ES-I3 (cell line): Measurements from ENCODE around the gene LIMD2.
A peak's percentile ranks its signal among the peaks of the same experiment; 100 is the strongest.
"Not testable (repeated sequence)": the region's sequence is repeated elsewhere in the genome, so short reads cannot be mapped to it uniquely, and the experiment has no call there.

ENCODE experiments used
- H3K36me3 ChIP-seq: 2 replicates; pipeline ENCODE4 v1.6.1; 2013; ENCODE audit warnings: mild to moderate bottlenecking, low read length, control low read depth, moderate library complexity; ENCODE audit not compliant: insufficient read depth
- H3K4me1 ChIP-seq: 2 replicates; pipeline ENCODE4 v1.6.1; 2013; ENCODE audit warnings: mild to moderate bottlenecking, control low read depth, low read length; ENCODE audit not compliant: insufficient read depth
- H3K9ac ChIP-seq: 2 replicates; pipeline ENCODE4 v1.6.1; 2013; ENCODE audit warnings: low read depth, mild to moderate bottlenecking, low read length, moderate library complexity
- H3K9me3 ChIP-seq: 2 replicates; pipeline ENCODE4 v1.6.1; 2013; ENCODE audit warnings: mild to moderate bottlenecking, low read length, moderate library complexity; ENCODE audit not compliant: control insufficient read depth, insufficient read depth

LIMD2 gene

DNA sequence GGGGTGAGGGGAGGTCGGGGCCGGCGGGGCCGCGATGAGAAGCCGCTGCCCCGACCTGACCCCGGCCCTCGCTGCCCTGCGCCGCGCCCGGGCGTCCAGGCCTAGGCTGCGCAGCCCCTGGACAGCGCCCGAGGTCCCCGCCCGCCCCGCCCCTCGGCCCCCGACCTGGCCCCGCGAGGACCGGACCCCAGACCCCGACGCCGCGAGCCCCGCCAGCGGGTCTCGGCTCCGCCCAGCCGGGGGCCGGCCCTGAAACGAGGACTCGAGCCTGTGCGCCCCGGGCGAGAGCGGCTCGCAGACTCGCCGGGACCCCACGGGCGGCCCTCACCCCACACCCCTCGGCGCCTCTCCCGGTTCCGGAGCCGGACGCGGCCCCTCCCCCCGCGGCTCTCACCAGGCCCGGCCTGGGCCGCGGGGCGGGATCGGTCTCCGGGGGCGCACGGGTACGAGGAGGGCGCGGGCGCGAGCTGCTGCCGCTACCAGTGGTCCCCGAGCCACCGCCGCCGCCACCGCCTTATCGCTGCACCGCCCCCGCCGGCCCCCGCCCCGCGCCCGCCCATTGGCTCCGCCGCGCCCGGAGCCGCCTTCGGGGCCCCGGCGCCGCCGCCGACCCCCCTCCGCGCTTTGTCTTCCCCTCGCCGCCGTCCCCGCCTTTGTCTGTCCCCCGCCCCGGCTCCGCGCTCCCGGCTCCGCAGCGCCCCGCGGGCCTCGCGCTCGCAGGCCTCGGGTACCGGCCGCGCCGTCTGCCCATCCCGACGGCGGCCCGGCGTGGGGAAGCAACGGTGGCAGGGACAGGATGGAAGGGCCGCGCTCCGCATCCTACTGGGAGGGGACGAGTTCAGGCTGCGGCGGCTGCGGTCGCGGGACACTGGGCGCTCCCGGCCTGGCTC lies at the start of gene LIMD2:
LIMD2 (minus strand) TSS at position 488 of the 890 bp plus-strand sequence. CDS start 827 bp downstream, outside the sequence.
- H3K36me3 ChIP-seq: peaks cover 3% of the 10 kb centered on the region; the same call in 1 of the 2 replicates
- H3K9ac ChIP-seq: peak within 1 kb of the TSS; percentile 66
- no peaks in the 10 kb centered on the region for H3K9me3 ChIP-seq
- H3K4me1 ChIP-seq: peaks cover 21% of the 10 kb centered on the region; the same call in 1 of the 2 replicates

DNA sequence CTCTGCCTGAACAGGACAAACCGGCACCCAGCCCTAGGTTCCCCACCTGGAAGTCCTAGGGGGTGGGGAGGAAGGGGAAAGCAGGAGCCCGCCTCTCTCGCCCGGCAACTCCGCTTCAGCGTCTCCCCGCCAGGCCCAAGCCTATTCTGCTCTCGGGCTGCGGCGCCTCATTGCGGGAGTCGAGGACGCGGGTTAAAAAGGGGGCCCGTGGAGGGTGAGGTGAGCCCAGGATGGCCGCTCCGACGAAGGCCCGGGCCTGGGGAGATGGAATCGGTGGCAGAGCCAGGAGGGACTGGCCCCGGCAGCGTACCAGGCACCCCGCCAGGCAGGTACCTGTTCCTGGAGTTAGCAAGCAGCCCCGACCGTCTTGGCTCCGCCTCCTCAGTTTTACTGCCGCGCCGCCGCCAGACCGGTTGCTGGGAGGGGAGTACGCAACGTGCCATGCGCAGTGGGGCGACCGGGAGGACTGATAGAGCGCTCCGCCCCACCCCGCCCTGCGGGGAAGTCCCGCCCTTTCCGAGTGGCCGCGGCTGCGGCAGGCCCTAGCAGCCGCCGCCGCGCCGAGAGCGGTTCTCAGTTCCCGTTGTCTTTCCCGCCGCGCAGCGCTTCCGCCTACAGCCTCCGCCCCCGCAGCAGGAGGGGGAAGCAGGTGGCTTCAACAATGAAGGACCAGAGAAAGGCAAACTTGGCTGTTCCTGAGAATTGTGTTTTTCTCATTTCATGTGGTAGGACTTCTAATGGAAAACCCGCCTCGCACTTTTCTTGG lies 41.7 kb upstream of the LIMD2 start, which contains the start of gene STRADA:
STRADA (minus strand) TSS at position 392 of the 766 bp plus-strand sequence. CDS start 13,430 bp downstream, outside the sequence.
- peak within 1 kb of the TSS; percentile 98 for H3K9ac ChIP-seq
- H3K36me3 ChIP-seq: peaks cover 10% of the 10 kb centered on the region
- peaks cover 5% of the 10 kb centered on the region; the same call in 1 of the 2 replicates for H3K4me1 ChIP-seq
- no peaks in the 10 kb centered on the region for H3K9me3 ChIP-seq

DNA sequence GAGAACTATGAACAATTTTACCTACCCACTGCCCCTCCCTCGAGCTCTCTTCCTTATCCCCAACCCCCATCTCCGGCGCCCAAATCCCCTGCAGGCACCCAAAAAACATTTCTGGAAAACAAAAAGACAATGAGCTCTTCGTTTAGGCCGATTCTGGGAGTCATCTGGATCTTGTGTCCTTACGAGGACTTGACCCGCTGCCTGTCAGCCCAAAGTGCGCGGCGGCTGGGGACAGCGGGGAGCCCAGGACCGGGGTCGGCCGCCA lies 41.1 kb upstream of the LIMD2 start:
- H3K9me3 ChIP-seq: no peaks in the 10 kb centered on the region
- peaks cover 5% of the 10 kb centered on the region; the same call in 1 of the 2 replicates for H3K4me1 ChIP-seq
- H3K9ac ChIP-seq: peak overlapping the region; percentile 98

DNA sequence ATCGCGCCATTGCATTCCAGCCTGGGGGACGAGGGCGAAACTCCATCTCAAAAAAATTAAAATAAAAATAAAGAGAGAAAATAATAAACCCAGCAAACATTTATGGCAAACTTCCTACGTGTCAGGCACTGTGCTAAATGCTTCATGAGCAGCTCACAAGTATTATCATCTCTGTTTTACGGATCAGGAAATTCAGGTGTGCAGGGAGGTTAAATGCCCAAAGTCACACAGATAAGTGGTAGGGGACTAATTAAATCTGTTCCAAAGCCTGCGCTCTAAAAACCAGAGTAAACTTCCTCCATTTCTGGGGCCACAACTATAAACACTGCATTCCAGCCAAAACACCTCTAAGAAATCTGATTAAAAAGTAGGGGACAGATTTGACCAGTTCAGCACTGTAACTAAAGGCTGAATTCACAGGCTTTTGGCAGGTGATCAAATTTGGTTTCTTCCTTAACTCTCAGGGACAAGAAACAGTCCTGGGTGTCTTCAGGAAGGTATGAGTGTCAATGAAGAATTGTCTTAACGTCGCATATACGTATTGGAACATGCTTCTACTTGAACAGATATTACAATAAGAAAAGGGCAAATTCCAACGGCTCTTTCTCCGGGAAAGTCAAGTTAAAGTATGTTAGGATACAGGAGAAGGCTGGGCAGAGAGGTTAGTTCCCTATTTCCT lies 40.7 kb upstream of the LIMD2 start:
- peaks cover 5% of the 10 kb centered on the region; the same call in 1 of the 2 replicates for H3K4me1 ChIP-seq
- H3K9ac ChIP-seq: peak overlapping the region; percentile 98
- peaks cover 6% of the 10 kb centered on the region for H3K36me3 ChIP-seq
- H3K9me3 ChIP-seq: no peaks in the 10 kb centered on the region

More for the DNA sequence above, 41.1 kb upstream of the LIMD2 start:
- peaks cover 10% of the 10 kb centered on the region for H3K36me3 ChIP-seq

DNA sequence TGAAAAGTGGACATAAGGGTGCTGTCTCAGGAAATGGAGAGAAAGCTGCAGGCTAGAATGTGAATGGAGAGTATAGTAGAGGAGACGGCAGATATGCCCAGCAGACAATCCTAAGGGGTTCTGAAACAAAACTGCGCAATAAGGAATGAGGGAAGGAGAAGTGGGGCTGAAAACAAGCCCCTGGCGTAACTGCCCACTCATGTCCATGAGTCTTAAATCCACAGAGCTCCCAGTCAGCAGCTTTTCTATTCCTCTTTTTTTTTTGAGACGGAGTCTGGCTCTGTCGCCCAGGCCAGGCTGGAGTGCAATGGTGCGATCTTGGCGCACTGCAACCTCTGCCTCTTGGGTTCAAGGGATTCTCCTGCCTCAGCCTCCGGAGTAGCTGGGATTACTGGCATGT lies 35.8 kb upstream of the LIMD2 start:
- H3K36me3 ChIP-seq: peaks cover 3% of the 10 kb centered on the region; the same call in 1 of the 2 replicates
- no peak overlapping the region for H3K9ac ChIP-seq
- no peaks in the 10 kb centered on the region for H3K9me3 ChIP-seq
- peaks cover 4% of the 10 kb centered on the region; the same call in 1 of the 2 replicates for H3K4me1 ChIP-seq

DNA sequence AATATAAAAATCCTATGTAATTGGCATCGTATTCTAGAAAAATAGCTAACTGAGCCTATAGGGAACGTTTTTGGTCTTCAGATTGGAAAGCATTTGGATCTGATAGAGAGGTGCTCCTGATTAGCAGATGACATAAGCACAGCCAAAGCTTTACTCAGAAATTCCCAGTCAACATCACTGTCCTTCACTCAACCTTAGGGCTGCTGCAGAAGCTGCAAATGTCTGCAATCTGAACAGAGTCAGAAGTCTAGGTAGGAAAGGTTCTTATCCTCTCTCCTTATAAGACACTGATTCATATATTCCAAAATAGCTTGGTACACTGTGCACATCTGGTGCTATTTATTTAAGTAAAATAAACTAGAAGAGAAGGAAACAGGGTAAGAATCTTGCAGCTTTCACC lies 22.5 kb upstream of the LIMD2 start:
- no peaks in the 10 kb centered on the region for H3K9me3 ChIP-seq
- H3K36me3 ChIP-seq: no peaks in the 10 kb centered on the region

DNA sequence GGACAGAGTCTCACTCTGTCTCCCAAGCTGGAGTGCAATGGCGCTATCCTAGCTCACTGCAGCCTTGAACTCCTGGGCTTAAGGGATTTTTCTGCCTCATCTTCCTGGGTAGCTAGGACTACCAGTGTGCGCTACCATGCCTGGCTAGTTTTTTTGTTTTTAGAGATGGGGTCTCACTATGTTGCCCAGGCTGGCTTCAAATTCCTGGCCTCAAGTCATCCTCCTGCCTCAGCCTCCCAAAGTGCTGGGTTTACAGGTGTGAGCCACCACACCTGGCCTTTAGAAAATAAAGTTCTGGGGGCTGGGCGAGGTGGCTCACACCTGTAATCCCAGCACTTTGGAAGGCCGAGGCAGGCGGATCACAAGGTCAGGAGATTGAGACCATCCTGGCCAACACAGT lies 20.3 kb upstream of the LIMD2 start:
- H3K4me1 ChIP-seq, H3K9me3 ChIP-seq, H3K36me3 ChIP-seq, H3K9ac ChIP-seq: not testable (repeated sequence)

More for the DNA sequence above, 22.5 kb upstream of the LIMD2 start:
- no peaks in the 10 kb centered on the region for H3K4me1 ChIP-seq
- H3K9ac ChIP-seq: no peak overlapping the region

DNA sequence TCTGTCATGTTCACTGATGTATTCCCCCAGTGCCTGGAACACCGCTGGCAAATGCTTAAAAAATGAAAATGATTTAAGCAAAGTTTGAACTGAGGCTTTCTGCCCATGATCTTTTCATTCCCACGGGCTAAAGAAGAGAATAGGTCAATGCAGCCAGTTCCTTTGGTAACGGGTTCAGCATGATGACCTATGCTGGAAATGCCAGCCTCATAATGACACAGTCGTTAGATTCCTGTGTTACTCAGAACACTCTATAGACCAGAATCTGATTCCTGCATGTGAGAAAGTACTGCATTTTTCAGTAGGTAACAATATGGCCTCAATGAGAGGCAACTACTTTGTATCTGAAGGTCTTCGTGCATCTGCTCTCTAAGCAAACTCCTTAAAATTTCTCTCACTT lies 19.1 kb upstream of the LIMD2 start:
- Histone ChIP-seq H3K9me3 (no peaks in the 10 kb centered on the region), H3K36me3 (peaks cover 3% of the 10 kb centered on the region; the same call in 1 of the 2 replicates), H3K9ac (no peak overlapping the region), H3K4me1 (no peaks in the 10 kb centered on the region)

DNA sequence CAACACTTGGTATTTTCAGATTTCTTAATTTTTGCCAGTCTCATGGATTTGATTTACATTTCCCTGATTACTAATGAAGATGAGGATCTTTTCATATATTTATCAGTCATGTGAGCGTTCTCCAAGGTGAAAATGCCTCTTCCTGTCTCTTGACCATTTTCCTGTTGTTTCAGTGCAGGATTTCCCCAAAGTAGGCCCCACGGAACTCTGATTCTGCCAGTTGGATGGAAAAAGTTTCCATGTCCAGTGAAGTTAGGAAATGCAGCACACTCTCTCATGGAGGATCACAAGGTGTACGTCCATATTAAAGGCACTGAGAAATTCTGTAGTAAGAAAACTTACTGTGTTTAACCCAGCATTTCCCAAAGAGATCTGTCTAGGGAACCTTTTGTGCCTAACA lies 16.5 kb upstream of the LIMD2 start:
- no peak overlapping the region for H3K9ac ChIP-seq
- peaks cover 12% of the 10 kb centered on the region; the same call in 1 of the 2 replicates for H3K36me3 ChIP-seq
- H3K4me1 ChIP-seq: no peaks in the 10 kb centered on the region
- no peaks in the 10 kb centered on the region for H3K9me3 ChIP-seq

DNA sequence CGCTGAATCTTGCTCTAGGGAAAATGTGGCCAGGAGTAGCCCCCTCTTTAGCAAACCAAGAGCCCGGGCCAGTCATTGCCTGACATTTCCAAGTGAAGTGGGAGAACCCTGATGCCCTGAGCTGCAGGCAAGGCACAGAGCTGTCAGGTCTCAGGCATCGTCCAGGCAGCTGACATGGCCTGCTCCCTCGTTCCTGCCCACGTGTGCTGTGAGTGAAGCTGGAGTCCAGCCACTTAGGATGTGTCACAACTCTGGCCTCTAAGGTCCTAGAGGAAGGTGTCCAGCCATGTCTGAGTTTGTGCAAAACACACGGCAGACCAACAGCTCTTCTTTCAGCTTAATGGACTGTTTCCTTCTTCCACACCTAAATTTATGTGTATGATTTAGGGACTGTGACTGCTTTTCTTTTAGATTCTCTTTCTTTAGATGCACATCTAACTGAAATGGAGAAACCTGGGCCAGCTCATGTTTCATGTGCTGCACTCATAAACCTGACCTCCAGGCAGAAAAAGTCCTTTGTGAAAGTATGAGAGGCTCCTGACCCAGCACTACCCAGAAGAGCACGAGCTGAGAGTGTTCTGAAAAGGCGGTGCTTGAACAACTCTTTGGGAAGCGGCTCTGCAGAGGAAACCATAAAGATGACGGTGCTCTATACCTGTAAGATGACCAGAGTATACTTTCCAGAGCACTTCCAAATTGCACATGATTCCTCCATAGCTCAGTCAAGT lies 14.8 kb upstream of the LIMD2 start:
- no peaks in the 10 kb centered on the region for H3K9me3 ChIP-seq
- no peaks in the 10 kb centered on the region for H3K4me1 ChIP-seq
- peaks cover 12% of the 10 kb centered on the region; the same call in 1 of the 2 replicates for H3K36me3 ChIP-seq
- H3K9ac ChIP-seq: no peak overlapping the region

DNA sequence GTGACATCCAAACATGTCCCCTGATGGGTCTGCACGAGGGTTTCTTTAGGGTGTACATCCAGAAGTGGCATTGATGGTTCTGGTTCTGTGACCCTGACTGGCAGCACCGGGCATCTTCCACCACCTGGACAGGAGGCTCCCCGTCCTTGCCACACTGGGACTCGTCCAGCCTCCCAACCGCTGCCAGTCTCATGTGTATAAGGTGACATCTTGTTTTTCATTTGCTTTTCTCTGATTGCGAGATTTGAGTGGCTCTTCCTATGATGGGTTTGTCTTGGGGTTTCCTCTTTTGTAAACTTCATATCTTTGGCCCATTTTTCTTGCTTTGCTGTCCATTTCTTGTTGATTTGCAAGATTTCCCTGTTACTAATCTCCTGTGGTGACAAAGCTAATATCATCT lies 9.2 kb upstream of the LIMD2 start:
- Histone ChIP-seq H3K9ac (no peak overlapping the region), H3K9me3 (no peaks in the 10 kb centered on the region), H3K36me3 (peaks cover 20% of the 10 kb centered on the region; the same call in 1 of the 2 replicates)

DNA sequence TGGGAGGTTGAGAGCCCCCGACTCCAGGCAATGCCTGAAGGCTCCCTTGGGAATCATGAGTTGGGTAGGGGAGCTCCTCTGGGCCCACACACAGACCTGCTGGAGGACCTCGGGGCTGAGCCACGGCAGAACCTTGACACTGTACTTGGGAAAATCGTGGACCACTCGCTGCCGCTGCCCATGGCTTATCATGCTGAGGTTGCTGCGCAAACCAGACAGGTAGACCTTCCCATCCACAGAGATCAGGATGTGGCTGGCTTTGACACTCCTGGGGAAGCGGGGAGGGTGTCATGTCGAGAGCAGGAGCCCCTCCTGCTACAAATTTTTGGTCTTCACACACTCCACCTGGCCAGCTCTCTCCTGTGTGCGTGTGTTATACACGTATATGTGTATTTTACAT lies 7.2 kb upstream of the LIMD2 start:
- H3K36me3 ChIP-seq: peaks cover 14% of the 10 kb centered on the region; the same call in 1 of the 2 replicates
- no peaks in the 10 kb centered on the region for H3K9me3 ChIP-seq
- no peak overlapping the region for H3K9ac ChIP-seq
- H3K4me1 ChIP-seq: peaks cover 16% of the 10 kb centered on the region; the same call in 1 of the 2 replicates

More for the DNA sequence above, 9.2 kb upstream of the LIMD2 start:
- H3K4me1 ChIP-seq: 0 out of 2 replicates have a peak, but pooled peaks cover 5% of the 10 kb centered on the region

DNA sequence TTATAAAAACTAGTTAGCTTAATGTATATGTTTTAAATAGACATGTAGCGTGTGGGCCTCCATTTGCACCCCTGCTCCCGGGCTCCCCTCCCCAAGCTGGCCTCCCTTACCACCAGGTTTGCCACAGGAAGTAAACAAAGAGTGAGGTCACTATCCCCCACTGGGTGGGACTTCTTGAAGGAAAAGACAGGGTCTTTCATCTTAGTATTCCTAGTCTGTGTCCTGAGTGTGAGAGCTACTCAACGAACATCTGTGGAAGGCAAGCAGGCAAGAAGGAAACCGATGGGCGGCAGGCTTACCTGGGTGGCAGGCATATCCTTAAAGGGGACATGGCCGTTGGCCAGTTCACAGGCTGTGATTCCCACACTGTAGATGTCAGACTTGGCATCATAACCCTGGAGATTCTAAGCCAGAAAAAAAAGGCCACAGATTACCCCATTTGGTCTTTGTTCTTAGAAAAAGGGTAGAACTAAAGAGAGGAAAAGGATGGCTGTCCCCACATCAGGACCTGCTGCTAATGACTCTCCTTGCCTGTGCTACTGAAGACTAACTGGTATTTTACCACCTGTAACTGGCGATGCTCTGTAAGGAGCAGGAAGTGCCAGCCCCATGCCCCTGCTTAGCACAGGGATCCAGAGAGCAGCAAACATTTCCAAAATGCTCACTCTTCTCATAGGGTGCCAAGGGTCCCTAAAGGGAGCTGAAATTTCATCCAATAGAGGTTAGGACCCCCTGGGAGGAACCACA lies 6.6 kb upstream of the LIMD2 start:
- Histone ChIP-seq H3K9ac (no peak overlapping the region), H3K4me1 (peaks cover 18% of the 10 kb centered on the region; the same call in 1 of the 2 replicates), H3K9me3 (no peaks in the 10 kb centered on the region), H3K36me3 (peaks cover 14% of the 10 kb centered on the region; the same call in 1 of the 2 replicates)
